Epithelial cell of prostate (primary cell): ENCODE results near the gene CCL22.
"Not testable (repeated sequence)": the region's sequence is repeated elsewhere in the genome, so short reads cannot be mapped to it uniquely, and the experiment has no call there.

Experiments
- DNase-seq: peaks from one replicate; pipeline ENCODE4 v3.0.0-alpha.2; 2011; ENCODE audit warnings: low read depth, low spot score
- H3K27ac ChIP-seq: fragments of 450-650 bp; 2 replicates; pipeline ENCODE4 v1.5.1; 2017; ENCODE audit warnings: mild to moderate bottlenecking

The CCL22 gene

GRCh38 chr16:57358527-57359095, at the start of gene CCL22:
CCL22 (plus strand) TSS chr16:57358783; CDS start chr16:57358817, 34 bp downstream.
- no peak for DNase-seq
- H3K27ac ChIP-seq = no peak within 1 kb of the TSS

GRCh38 chr16:57310801-57311200, 47.8 kb upstream of the CCL22 start:
- DNase-seq = no peak
- no peak overlapping the region for H3K27ac ChIP-seq

- no peak for DNase-seq
- H3K27ac ChIP-seq = no peak overlapping the region
Observed at GRCh38 chr16:57313509-57313908, 45.1 kb upstream of the CCL22 start.

GRCh38 chr16:57314161-57314785, 44.3 kb upstream of the CCL22 start:
- H3K27ac ChIP-seq = no peak overlapping the region
- DNase-seq = no peak

- no peak for DNase-seq
- H3K27ac ChIP-seq = no peak overlapping the region
Observed at GRCh38 chr16:57315416-57315815, 43.2 kb upstream of the CCL22 start.

GRCh38 chr16:57316390-57317017, 42.1 kb upstream of the CCL22 start:
- peak overlapping the region; percentile 54 for H3K27ac ChIP-seq
- no peak for DNase-seq

GRCh38 chr16:57318240-57318970, 40.2 kb upstream of the CCL22 start:
- DNase-seq = no peak
- H3K27ac ChIP-seq = no peak overlapping the region

GRCh38 chr16:57319646-57320045, 38.9 kb upstream of the CCL22 start:
- no peak for DNase-seq
- no peak overlapping the region for H3K27ac ChIP-seq

GRCh38 chr16:57324749-57325148, 33.8 kb upstream of the CCL22 start:
- DNase-seq = no peak
- no peak overlapping the region for H3K27ac ChIP-seq

GRCh38 chr16:57325458-57325857, 33.1 kb upstream of the CCL22 start:
- no peak overlapping the region for H3K27ac ChIP-seq
- DNase-seq = no peak

- no peak for DNase-seq
- no peak overlapping the region for H3K27ac ChIP-seq
Observed at GRCh38 chr16:57329718-57330327, 28.8 kb upstream of the CCL22 start.

GRCh38 chr16:57331355-57331754, 27.2 kb upstream of the CCL22 start:
- no peak overlapping the region for H3K27ac ChIP-seq
- no peak for DNase-seq

- no peak overlapping the region for H3K27ac ChIP-seq
- no peak for DNase-seq
Observed at GRCh38 chr16:57333402-57333801, 25.2 kb upstream of the CCL22 start.

GRCh38 chr16:57335366-57335765, 23.2 kb upstream of the CCL22 start:
- no peak overlapping the region for H3K27ac ChIP-seq
- DNase-seq = no peak

- peak overlapping the region; percentile 96 for H3K27ac ChIP-seq
- DNase-seq = no peak
Observed at GRCh38 chr16:57341062-57341440, 17.5 kb upstream of the CCL22 start.

- DNase-seq = peak; percentile 100
Observed at GRCh38 chr16:57341441-57342303, 16.9 kb upstream of the CCL22 start.

GRCh38 chr16:57342606-57343005, 16.0 kb upstream of the CCL22 start:
- H3K27ac ChIP-seq = peak overlapping the region; percentile 96
- not testable (repeated sequence) for DNase-seq

More at GRCh38 chr16:57341441-57342303, 16.9 kb upstream of the CCL22 start:
- H3K27ac ChIP-seq = peak overlapping the region; percentile 96

- H3K27ac ChIP-seq = no peak overlapping the region
- no peak for DNase-seq
Observed at GRCh38 chr16:57343221-57343620, 15.4 kb upstream of the CCL22 start.

- not testable (repeated sequence) for H3K27ac ChIP-seq
Observed at GRCh38 chr16:57344094-57344493, 14.5 kb upstream of the CCL22 start.

GRCh38 chr16:57345021-57345420, 13.6 kb upstream of the CCL22 start:
- H3K27ac ChIP-seq = peak overlapping the region; percentile 21
- no peak for DNase-seq

More at GRCh38 chr16:57344094-57344493, 14.5 kb upstream of the CCL22 start:
- not testable (repeated sequence) for DNase-seq
